Retina (tissue), 1 donor: ENCODE measurements around the gene SLC1A4.
"Not testable (repeated sequence)": the region's sequence is repeated elsewhere in the genome, so short reads cannot be mapped to it uniquely, and the experiment has no call there.

ENCODE experiments used
- DNase-seq: peaks from one replicate; pipeline ENCODE4 v3.0.0-alpha.2; 2016

SLC1A4 gene

GRCh38 chr2:64989126-64989981 is at the start of gene SLC1A4:
TSS of gene SLC1A4 (plus strand) at chr2:64989399. CDS start at chr2:64989644, 245 bp downstream.
- peak; percentile 93 for DNase-seq

GRCh38 chr2:64941143-64941542 is 48.1 kb upstream of the SLC1A4 start:
- DNase-seq: no peak

- DNase-seq: no peak
Observed at GRCh38 chr2:64941801-64942200, 47.4 kb upstream of the SLC1A4 start.

- no peak for DNase-seq
Observed at GRCh38 chr2:64942693-64943092, 46.5 kb upstream of the SLC1A4 start.

GRCh38 chr2:64943387-64944150 is 45.6 kb upstream of the SLC1A4 start:
- no peak for DNase-seq

- no peak for DNase-seq
Observed at GRCh38 chr2:64944484-64944883, 44.7 kb upstream of the SLC1A4 start.

- DNase-seq: peak; percentile 28
Observed at GRCh38 chr2:64945973-64946768, 43.0 kb upstream of the SLC1A4 start.

- DNase-seq: no peak
Observed at GRCh38 chr2:64946769-64947247, 42.4 kb upstream of the SLC1A4 start.

- no peak for DNase-seq
Observed at GRCh38 chr2:64947885-64948284, 41.3 kb upstream of the SLC1A4 start.

- no peak for DNase-seq
Observed at GRCh38 chr2:64950226-64951160, 38.7 kb upstream of the SLC1A4 start.

- DNase-seq: no peak
Observed at GRCh38 chr2:64951306-64951953, 37.8 kb upstream of the SLC1A4 start.

- DNase-seq: no peak
Observed at GRCh38 chr2:64952096-64952495, 37.1 kb upstream of the SLC1A4 start.

GRCh38 chr2:64952511-64953482 is 36.4 kb upstream of the SLC1A4 start:
- DNase-seq: no peak

- no peak for DNase-seq
Observed at GRCh38 chr2:64955467-64955866, 33.7 kb upstream of the SLC1A4 start.

- DNase-seq: no peak
Observed at GRCh38 chr2:64957109-64957903, 31.9 kb upstream of the SLC1A4 start.

- DNase-seq: no peak
Observed at GRCh38 chr2:64958556-64958955, 30.6 kb upstream of the SLC1A4 start.

- DNase-seq: no peak
Observed at GRCh38 chr2:64960819-64961218, 28.4 kb upstream of the SLC1A4 start.

GRCh38 chr2:64963138-64963537 is 26.1 kb upstream of the SLC1A4 start:
- not testable (repeated sequence) for DNase-seq

GRCh38 chr2:64963719-64964118 is 25.5 kb upstream of the SLC1A4 start:
- no peak for DNase-seq
